PFSK-1 (cell line): ENCODE measurements around the gene ZCCHC13.
A peak's percentile ranks its signal among the peaks of the same experiment; 100 is the strongest.

Source experiments
- POLR2AphosphoS5 ChIP-seq: IDR thresholded peaks from 2 replicates; pipeline ENCODE4 v1.6.1; 2012; ENCODE audit warnings: low read depth, mild to moderate bottlenecking, control low read depth, low read length, moderate library complexity
- SIN3A ChIP-seq: IDR thresholded peaks from 2 replicates; pipeline ENCODE4 v1.6.1; 2012; ENCODE audit warnings: mild to moderate bottlenecking, low read length, moderate library complexity, borderline replicate concordance; ENCODE audit not compliant: insufficient read depth
- TAF1 ChIP-seq: IDR thresholded peaks from 2 replicates; pipeline ENCODE4 v1.6.1; 2012; ENCODE audit warnings: low read length, control low read depth, borderline replicate concordance; ENCODE audit not compliant: insufficient read depth

DNA sequence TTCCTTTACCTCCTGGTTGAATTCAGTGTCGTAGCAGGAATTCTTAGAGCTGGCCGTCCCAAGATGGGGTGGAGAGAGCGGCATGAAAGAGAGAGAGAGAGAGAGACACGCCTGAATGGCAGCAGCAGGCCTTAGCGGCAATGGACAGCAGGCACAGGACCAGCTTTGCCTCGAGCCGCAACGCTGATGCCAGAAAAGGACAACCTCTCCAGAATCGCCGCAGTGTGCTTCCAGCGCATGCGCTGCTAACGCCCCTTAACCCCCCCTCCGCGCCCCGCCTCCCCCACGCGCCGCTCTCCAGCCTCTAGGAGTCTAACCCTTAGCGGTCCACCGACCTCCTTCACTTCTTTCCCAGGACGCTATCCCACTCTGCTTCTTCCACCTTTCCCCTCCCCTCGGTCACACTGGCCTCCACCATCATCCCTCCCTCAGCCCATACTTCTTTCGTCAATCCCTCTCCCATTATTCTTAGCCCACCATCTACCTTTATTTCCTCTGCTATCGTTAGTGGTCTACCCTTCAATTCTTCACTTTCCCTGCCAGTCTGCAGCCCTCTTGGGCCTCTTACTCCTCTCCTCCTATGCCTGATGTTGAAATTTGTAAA lies 10.5 kb upstream of the ZCCHC13 start:
- no peak for TF ChIP-seq SIN3A
- no peak for TF ChIP-seq TAF1
- TF ChIP-seq POLR2AphosphoS5: 0 out of 2 replicates have a peak, but pooled peaks have one; percentile 18
